NCI-H748 (cell line): ENCODE results near the gene ABAT.
A peak's percentile ranks its signal among the peaks of the same experiment; 100 is the strongest.
"Not testable (repeated sequence)": the region's sequence is repeated elsewhere in the genome, so short reads cannot be mapped to it uniquely, and the experiment has no call there.

ENCODE experiments used
- DNase-seq: peaks from one replicate; lab custom pipeline; 2025; ENCODE audit not compliant: unreplicated experiment; lab: John Stamatoyannopoulos, UW

ABAT gene

GRCh38 chr16:8774208-8774607, 99.8 kb downstream of the ABAT start:
- DNase-seq, result no peak

GRCh38 chr16:8775359-8775758, 100.9 kb downstream of the ABAT start:
- DNase-seq, result no peak

- no peak for DNase-seq
Measured at GRCh38 chr16:8776129-8776584, 101.7 kb downstream of the ABAT start.

- DNase-seq, result no peak
Measured at GRCh38 chr16:8777217-8777616, 102.8 kb downstream of the ABAT start.

- DNase-seq, result no peak
Measured at GRCh38 chr16:8781797-8782196, 107.4 kb downstream of the ABAT start.

- no peak for DNase-seq
Measured at GRCh38 chr16:8782673-8783072, 108.3 kb downstream of the ABAT start.

GRCh38 chr16:8785408-8785807, 111.0 kb downstream of the ABAT start:
- no peak for DNase-seq

DNA sequence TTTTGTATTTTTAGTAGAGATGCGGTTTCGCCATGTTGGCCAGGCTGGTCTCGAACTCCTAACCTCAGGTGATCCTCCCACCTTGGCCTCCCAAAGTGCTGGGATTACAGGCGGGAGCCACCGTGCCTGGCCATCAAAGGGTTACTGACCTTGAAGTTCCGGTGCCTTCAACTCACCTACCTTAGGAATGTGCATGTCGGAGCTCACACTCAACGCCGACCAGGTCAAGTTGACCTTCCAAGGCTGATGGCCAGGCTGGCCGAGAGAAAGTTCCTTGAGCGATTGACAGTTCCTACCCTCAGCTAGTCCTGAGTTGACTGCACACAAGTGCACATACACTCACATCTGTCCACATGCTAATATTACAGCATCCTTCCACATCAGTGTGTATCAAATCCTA, 111.9 kb downstream of the ABAT start:
- not testable (repeated sequence) for DNase-seq

DNA sequence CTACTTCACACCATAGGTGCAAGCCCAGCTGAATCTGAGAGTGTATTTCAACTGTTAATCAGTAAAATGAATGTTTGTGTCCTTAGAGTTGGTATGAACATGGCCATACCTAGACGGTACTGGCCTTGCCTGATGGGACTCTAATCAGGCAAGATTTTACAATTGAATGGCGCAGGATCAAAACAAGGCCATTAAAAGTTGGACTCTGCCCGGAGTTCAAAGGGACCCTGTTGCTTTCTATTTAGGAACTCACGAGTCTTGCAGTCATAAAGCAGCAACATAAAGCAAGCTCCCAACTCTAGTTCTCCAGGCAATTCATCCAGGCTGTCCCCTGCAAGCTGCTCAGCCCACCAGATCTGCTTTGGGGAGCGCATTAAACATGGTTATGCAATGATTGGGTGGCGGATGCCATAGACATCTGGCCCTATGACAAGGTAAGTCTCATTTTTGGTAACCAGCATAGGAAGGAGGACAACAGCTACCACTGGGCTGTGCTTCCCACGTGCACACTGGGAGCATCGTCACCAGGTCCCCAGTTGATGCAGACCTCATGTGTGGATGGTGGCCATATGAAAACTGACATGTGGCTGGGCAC, 114.3 kb downstream of the ABAT start:
- no peak for DNase-seq

GRCh38 chr16:8795091-8795490, 120.7 kb downstream of the ABAT start:
- no peak for DNase-seq

GRCh38 chr16:8795818-8796217, 121.4 kb downstream of the ABAT start:
- DNase-seq, result no peak

DNA sequence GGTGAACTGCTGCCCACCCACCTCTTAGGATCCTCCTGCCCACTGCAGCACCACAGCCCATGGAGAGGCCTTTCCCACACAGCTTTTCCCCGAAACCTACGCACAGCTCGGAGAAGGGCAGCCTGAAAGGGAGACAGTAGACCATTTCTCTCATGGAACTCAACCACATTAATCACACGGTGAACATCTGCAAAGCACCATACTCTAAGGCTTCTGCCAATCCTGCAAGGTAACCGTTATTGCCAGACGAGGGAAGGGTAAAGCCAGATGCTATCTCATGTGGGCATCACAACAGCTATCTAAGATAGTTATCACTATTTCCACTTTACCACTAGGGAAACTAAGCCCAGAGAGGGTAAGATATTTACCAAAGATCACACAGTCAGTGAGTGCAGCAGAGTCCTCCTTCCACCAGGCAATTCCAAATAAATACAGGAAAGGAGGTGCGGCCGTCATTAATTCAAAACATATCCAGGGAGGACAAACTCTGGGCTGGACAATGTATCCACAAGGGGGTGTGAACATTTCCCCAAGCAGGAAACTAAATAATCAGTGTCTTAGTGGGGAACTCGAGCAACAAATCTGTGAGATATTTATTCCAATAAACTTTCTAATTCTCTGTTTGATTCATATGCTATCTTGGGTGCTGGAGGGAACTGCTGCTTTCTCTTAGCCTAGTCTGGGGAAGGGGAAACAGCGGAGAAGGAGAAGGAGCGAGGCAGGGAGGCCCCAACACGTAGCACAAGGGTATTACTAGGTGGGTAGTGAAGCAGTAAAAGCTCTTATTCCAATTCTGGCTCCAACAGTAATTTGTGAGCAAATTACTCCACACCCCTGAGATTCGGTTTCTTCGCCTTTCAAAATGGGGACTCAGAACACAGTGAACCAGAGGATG, 122.3 kb downstream of the ABAT start:
- DNase-seq, result no peak

DNA sequence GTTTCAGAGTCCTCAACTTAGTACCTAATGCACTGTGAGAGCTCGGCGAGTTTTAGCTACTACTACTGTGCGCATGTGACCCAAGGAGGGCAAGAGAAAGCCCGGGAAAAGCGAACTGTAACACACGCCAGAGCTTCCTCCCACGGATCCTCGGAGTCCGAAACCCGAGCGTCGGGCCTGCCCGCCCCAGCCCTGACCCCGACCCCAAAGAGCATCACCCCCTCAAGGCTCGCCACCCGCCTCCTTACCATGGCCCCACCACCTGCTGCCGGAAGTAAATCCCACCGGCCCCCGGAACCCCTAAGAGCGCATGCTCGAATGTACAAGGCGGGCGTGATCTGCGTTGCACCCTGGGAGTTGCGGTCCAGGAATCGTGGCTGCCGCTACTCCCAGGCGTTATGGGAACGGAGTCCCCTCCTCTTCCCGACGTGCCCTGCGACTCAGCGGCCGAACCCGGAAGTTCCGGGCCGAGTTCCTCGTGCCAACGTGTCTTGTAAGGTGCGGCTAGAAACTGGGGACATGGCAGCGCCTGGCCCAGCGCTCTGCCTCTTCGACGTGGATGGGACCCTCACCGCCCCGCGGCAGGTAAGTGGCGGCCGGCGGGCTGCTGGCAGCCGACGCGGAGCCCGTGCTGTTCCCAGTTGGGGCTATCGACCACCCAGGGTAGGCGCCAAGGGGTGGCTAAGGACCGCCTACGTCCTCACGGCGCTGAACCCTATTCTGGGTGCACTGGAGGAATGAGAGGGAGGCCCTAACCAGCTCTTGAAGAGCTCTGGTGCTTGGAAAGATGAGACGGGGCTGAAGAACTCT, 123.2 kb downstream of the ABAT start, which contains the start of the genes PMM2 and TMEM186:
Gene PMM2, plus strand, starts transcription at position 476 of the 810 bp plus-strand sequence. Its CDS starts 44 bp downstream, at position 520.
Gene TMEM186, minus strand, starts transcription at position 276 of the 810 bp plus-strand sequence. Its CDS starts 25 bp downstream, at position 251.
- peak; percentile 94 for DNase-seq

- no peak for DNase-seq
Measured at GRCh38 chr16:8798174-8798527, 123.7 kb downstream of the ABAT start.

- no peak for DNase-seq
Measured at GRCh38 chr16:8798535-8799157, 124.2 kb downstream of the ABAT start.

DNA sequence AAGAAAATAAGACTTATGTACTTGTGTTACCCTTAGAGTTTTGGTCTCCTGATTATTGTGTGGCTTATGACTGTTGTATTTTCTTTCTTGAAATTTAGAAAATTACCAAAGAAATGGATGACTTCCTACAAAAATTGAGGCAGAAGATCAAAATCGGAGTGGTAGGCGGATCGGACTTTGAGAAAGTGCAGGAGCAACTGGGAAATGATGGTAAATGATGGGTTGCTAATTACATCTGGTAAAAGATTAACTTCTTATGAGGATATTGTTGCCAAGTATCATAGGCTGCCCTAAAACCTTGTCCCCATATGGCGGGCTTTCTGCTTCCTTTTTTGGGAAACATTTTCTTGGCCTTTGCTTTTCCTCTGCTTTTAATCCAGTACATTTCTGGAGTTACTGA, 127.3 kb downstream of the ABAT start:
- DNase-seq, result no peak

DNA sequence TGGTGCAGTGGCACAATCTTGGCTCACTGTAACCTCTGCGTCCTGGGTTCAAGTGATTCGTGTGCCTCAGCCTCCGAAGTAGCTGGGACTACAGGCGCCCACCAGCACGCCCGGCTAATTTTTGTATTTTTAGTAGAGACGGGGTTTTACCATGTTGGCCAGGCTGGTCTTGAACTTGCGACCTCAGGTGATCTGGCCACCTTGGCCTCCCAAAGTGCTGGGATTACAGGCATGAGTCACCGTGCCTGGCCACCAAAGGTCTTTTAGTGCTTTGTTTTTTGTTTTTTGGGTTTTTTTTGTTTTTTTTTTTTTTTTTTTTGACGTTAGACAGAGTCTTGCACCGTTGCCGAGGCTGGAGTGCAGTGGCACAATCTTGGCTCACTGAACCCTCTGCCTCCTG, 129.3 kb downstream of the ABAT start:
- DNase-seq, result not testable (repeated sequence)

DNA sequence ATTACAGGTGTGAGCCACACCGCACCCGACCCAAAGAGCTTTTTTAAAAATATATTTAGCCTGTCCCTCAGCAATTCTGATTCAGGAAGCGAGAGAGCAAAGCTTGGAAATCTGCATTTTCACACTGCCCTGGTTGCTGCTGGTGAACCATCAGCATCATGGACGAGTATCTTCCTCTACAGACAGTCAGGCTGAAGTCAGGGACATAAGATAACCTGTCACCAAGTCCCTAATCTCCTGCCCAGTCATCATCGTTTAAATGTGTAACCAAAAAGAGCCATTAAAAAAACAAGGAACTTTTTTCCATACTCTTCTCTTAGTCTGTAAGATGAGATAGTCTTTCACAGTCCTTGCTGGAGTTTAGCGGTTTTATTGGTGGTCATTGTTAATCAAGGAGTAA, 129.9 kb downstream of the ABAT start:
- DNase-seq, result no peak

- DNase-seq, result no peak
Measured at GRCh38 chr16:8806272-8806983, 132.0 kb downstream of the ABAT start.

- no peak for DNase-seq
Measured at GRCh38 chr16:8807189-8807588, 132.8 kb downstream of the ABAT start.
